NCI-H2171 (cell line): ENCODE results near the gene ALDH6A1.
"Not testable (repeated sequence)": the region's sequence is repeated elsewhere in the genome, so short reads cannot be mapped to it uniquely, and the experiment has no call there.

Experiments
- DNase-seq: peaks from one replicate; lab custom pipeline; 2025; lab: John Stamatoyannopoulos, UW

Gene ALDH6A1

GRCh38 chr14:74084277-74085046, at the start of gene ALDH6A1, which contains the start of gene LIN52:
Gene ALDH6A1 (minus strand): TSS chr14:74084453. CDS start chr14:74084394, 59 bp downstream.
Gene LIN52 (plus strand): TSS chr14:74084956. CDS start chr14:74084975, 19 bp downstream.
- DNase-seq = peak; percentile 100

- no peak for DNase-seq
These were observed 43.4 kb upstream of the ALDH6A1 start for GRCh38 chr14:74127634-74128033.

- no peak for DNase-seq
These were observed 42.2 kb upstream of the ALDH6A1 start for GRCh38 chr14:74126315-74127013.

- DNase-seq = not testable (repeated sequence)
These were observed 41.2 kb upstream of the ALDH6A1 start for GRCh38 chr14:74125487-74125886.

- peak; percentile 48 for DNase-seq
These were observed 27.4 kb upstream of the ALDH6A1 start for GRCh38 chr14:74111395-74112216.

- DNase-seq = no peak
These were observed 25.1 kb upstream of the ALDH6A1 start for GRCh38 chr14:74109369-74109768.

- no peak for DNase-seq
These were observed 21.1 kb upstream of the ALDH6A1 start for GRCh38 chr14:74105381-74105780.

GRCh38 chr14:74089251-74090020, 5.2 kb upstream of the ALDH6A1 start:
- no peak for DNase-seq

GRCh38 chr14:74085828-74086227, 1.6 kb upstream of the ALDH6A1 start:
- DNase-seq = no peak

GRCh38 chr14:74085047-74085637, 889 bp upstream of the ALDH6A1 start:
- peak; percentile 53 for DNase-seq

- DNase-seq = no peak
These were observed 423 bp downstream of the ALDH6A1 start for GRCh38 chr14:74083784-74084276.

GRCh38 chr14:74083161-74083560, 1.1 kb downstream of the ALDH6A1 start:
- DNase-seq = no peak

- DNase-seq = no peak
These were observed 2.8 kb downstream of the ALDH6A1 start for GRCh38 chr14:74081491-74081890.

- DNase-seq = no peak
These were observed 3.3 kb downstream of the ALDH6A1 start for GRCh38 chr14:74080820-74081460.

GRCh38 chr14:74077401-74077800, 6.9 kb downstream of the ALDH6A1 start:
- no peak for DNase-seq

GRCh38 chr14:74065746-74066575, 18.3 kb downstream of the ALDH6A1 start:
- no peak for DNase-seq

GRCh38 chr14:74064883-74065282, 19.4 kb downstream of the ALDH6A1 start:
- DNase-seq = no peak

GRCh38 chr14:74064426-74064825, 19.8 kb downstream of the ALDH6A1 start:
- DNase-seq = no peak

GRCh38 chr14:74062809-74063150, 21.5 kb downstream of the ALDH6A1 start:
- no peak for DNase-seq
